Measurements from ENCODE around the gene TK2.

Gene TK2

DNA sequence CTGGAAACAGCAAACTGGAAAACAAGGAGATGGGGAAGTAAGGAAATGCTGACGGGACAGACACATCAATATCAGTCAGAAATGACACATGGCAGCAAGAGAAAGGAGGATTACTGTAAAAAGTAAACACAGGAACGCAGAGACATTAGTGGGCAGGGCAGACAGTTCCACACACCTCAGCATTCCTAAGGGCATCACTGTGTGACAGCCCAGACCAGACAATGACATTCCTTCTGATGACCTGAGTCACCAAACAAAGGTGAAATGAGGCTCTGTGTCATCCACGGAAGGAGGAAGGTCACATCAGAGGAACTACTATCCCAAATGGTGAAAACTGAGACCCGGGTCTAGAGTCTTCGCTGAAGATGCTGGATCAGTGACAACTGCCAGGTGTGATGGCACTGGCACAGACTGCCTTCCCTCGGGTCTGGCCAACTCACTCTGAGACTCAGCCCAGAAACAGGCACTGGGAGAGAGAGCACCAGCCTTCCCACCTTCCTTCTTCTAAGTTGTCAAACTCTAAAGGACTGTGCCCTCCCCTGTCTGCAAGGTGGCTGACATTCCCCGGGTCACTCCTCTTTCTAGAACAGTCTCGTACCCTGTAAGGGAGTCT is 36.7 kb downstream of the TK2 start:
- no peak for TF ChIP-seq YY1 (IDR thresholded peaks at IDR 0.05; ENCODE audit: low read depth)
- TF ChIP-seq, protein P1, sequence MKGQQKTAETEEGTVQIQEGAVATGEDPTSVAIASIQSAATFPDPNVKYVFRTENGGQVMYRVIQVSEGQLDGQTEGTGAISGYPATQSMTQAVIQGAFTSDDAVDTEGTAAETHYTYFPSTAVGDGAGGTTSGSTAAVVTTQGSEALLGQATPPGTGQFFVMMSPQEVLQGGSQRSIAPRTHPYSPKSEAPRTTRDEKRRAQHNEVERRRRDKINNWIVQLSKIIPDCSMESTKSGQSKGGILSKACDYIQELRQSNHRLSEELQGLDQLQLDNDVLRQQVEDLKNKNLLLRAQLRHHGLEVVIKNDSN (IDR thresholded peaks at IDR 0.05) = no peak
- TF ChIP-seq MAX (IDR thresholded peaks at IDR 0.05) = no peak; the same call in 1 of the 2 replicates
- no peak for TF ChIP-seq CREB1 (IDR thresholded peaks at IDR 0.05; ENCODE audit: low read depth)
- TF ChIP-seq NFIC (IDR thresholded peaks at IDR 0.05) = peak; percentile 61
- TF ChIP-seq TCF12 (IDR thresholded peaks at IDR 0.05; ENCODE audit: low read depth) = peak; percentile 71; the same call in 1 of the 2 replicates
- TF ChIP-seq EGR1 (IDR thresholded peaks at IDR 0.05) = no peak
- TF ChIP-seq TEAD4 (IDR thresholded peaks at IDR 0.05) = peak; percentile 89
- TF ChIP-seq TAF1 (IDR thresholded peaks at IDR 0.05; ENCODE audit: low read depth) = no peak
- TF ChIP-seq RAD21 (IDR thresholded peaks at IDR 0.05; ENCODE audit: low read depth) = no peak
- TF ChIP-seq FOXM1 (IDR thresholded peaks at IDR 0.05; ENCODE audit: borderline replicate concordance, low read depth) = peak; percentile 44; the same call in 1 of the 2 replicates
- TF ChIP-seq CEBPB (IDR thresholded peaks at IDR 0.05) = no peak
- TF ChIP-seq EP300 (IDR thresholded peaks at IDR 0.05; ENCODE audit: borderline replicate concordance) = peak; percentile 85
- no peak for TF ChIP-seq REST (IDR thresholded peaks at IDR 0.05; ENCODE audit: low read depth)
- TF ChIP-seq ZBTB7A (IDR thresholded peaks at IDR 0.05; ENCODE audit: low read depth) = no peak

DNA sequence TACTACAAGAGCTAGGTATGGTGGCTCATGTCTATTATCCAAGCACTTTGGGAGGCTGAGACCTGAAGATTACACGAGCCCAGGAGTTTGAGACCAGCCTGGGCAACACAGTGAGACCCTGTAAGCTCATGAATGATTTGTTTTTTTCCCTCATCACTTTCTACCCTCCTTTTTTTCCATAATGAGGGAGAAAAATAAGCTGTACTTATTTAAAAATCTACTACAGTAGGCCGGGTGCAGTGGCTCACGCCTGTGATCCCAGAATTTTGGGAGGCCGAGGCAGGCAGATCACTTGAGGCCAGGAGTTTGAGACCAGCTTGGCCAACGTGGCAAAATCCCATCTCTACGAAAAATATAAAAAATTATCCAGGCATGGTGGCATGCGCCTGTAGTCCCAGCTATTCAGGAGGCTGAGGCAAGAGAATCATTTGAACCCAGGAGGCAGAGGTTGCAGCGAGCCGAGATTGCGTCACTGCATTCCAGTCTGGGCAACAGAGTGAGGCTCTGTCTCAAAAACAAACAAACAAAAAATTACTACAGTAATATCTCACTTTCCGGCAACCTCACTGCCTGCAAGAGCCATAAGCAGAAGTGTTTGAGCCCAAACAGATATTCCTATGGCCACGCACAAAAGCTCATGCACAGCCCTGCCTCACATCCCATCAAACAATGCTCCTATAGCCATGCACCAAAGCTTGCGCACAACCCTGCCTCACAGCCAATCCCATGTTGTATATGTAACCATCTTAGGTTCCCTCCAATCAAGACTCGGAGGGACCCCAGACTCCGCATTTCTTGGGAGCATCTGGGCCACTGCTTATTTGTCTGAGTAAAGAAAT is 37.4 kb downstream of the TK2 start:
- TF ChIP-seq RAD21 (IDR thresholded peaks at IDR 0.05; ENCODE audit: low read depth) (no peak), FOXM1 (IDR thresholded peaks at IDR 0.05; ENCODE audit: borderline replicate concordance, low read depth) (no peak), NFIC (IDR thresholded peaks at IDR 0.05) (no peak), YY1 (IDR thresholded peaks at IDR 0.05; ENCODE audit: low read depth) (no peak), TCF12 (IDR thresholded peaks at IDR 0.05; ENCODE audit: low read depth) (no peak), MAX (IDR thresholded peaks at IDR 0.05) (no peak), CEBPB (IDR thresholded peaks at IDR 0.05) (peak; percentile 91), TEAD4 (IDR thresholded peaks at IDR 0.05) (peak; percentile 42; the same call in 1 of the 2 replicates), CREB1 (IDR thresholded peaks at IDR 0.05; ENCODE audit: low read depth) (no peak), TAF1 (IDR thresholded peaks at IDR 0.05; ENCODE audit: low read depth) (no peak), EP300 (IDR thresholded peaks at IDR 0.05; ENCODE audit: borderline replicate concordance) (no peak)

DNA sequence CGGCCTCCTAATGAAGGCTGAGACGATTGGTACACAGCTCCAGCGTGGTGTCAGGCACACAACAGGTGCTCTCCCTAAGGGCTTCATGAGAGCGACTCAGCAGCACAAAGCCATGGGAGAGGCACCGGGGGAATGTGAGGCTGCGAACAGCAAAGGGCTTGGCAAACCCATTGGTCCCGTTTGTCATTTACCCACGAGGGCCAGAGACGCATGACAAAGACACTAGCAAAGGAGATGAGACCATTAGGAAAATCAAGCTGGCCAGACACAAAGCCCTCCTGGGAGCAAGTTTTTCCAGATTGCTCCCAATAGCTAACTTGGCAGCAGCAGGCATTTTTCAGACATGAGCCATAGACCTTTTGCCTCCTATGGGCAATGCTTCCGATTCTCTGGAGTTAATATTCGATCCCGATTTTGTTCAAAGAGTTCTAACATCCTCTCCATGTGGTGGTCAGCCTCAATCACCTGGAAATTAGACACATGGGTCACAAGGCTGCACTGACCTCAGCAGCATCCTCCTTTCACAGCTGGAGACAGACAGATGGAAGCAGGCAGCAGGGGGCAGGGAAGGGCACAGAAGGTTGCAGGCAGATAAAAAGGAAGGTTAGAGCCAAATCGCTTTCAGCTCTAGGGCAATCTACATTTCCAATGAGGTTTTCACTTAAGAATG is 38.2 kb downstream of the TK2 start:
- TF ChIP-seq TCF12 (IDR thresholded peaks at IDR 0.05; ENCODE audit: low read depth) = peak; percentile 90
- no peak for TF ChIP-seq TAF1 (IDR thresholded peaks at IDR 0.05; ENCODE audit: low read depth)
- peak; percentile 69 for TF ChIP-seq FOXM1 (IDR thresholded peaks at IDR 0.05; ENCODE audit: borderline replicate concordance, low read depth)
- no peak for TF ChIP-seq RAD21 (IDR thresholded peaks at IDR 0.05; ENCODE audit: low read depth)
- no peak for TF ChIP-seq EGR1 (IDR thresholded peaks at IDR 0.05)
- no peak; the same call in 1 of the 2 replicates for TF ChIP-seq MAX (IDR thresholded peaks at IDR 0.05)
- no peak for TF ChIP-seq REST (IDR thresholded peaks at IDR 0.05; ENCODE audit: low read depth)
- peak; percentile 14; the same call in 1 of the 2 replicates for TF ChIP-seq YY1 (IDR thresholded peaks at IDR 0.05; ENCODE audit: low read depth)
- TF ChIP-seq NFIC (IDR thresholded peaks at IDR 0.05) = peak; percentile 96
- TF ChIP-seq TEAD4 (IDR thresholded peaks at IDR 0.05) = peak; percentile 86
- peak; percentile 86 for TF ChIP-seq EP300 (IDR thresholded peaks at IDR 0.05; ENCODE audit: borderline replicate concordance)

DNA sequence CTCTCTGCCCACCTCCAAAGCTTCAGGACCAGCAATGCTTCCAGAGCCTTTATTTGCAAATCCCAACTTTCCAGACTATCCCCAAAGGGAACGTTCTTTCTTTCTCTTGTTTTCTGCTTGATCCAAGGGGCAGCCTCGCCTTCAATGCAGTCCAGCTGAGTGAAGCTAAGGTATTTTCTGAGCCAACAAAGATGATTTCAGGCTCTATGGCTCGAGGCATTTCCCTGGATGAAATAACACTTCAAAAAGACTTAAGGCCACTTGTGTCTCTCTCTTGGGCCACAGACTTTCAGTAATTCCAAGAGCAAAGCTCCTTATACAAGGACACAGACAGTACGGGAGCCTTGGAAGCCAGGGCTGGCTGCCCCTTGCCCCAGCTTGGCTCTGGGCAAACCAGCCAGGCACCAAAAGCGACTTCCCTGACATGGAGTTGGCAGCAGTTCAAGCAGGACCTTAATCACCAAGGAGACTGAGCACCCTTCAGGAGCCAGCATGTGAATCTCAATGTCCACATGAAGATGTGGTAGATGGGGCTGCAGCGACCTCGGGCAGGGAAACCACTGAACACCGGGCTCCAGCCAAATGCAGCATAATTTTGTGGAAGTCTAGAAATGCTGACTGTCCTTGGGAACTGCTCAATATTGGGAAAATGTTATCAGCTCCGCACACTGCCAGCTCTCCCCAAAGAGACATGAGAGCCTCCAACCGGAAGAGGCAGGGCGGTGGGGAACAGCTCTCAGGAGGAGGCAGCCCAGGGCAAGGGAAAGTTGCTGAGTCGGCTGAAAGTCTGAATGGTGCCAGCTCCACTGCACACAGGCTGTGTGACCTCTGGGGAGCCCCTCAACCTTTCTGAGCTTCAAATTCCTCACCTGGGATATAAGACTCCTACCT is 39.0 kb downstream of the TK2 start:
- TF ChIP-seq REST (IDR thresholded peaks at IDR 0.05; ENCODE audit: low read depth) (no peak), NFIC (IDR thresholded peaks at IDR 0.05) (peak; percentile 37; the same call in 1 of the 2 replicates), RAD21 (IDR thresholded peaks at IDR 0.05; ENCODE audit: low read depth) (no peak), EGR1 (IDR thresholded peaks at IDR 0.05) (no peak), TCF12 (IDR thresholded peaks at IDR 0.05; ENCODE audit: low read depth) (no peak; the same call in 1 of the 2 replicates)

Measured in Ishikawa (cell line).